ENCODE results near the gene GRM5.
A peak's percentile ranks its signal among the peaks of the same experiment; 100 is the strongest.
"Not testable (repeated sequence)": the region's sequence is repeated elsewhere in the genome, so short reads cannot be mapped to it uniquely, and the experiment has no call there.

GRM5 gene

GRCh38 chr11:89065651-89066201 is at the start of gene GRM5:
GRM5 (minus strand) TSS chr11:89065982; CDS start chr11:89047872, 18,110 bp downstream.
- DNase-seq, result peak; percentile 5

- not testable (repeated sequence) for DNase-seq
These were observed 32.2 kb upstream of the GRM5 start for GRCh38 chr11:89097956-89098355.

- DNase-seq, result not testable (repeated sequence)
These were observed 28.0 kb upstream of the GRM5 start for GRCh38 chr11:89093806-89094205.

GRCh38 chr11:89084951-89085350 is 19.2 kb upstream of the GRM5 start:
- DNase-seq, result not testable (repeated sequence)

GRCh38 chr11:89070911-89071310 is 5.1 kb upstream of the GRM5 start:
- DNase-seq, result not testable (repeated sequence)

- DNase-seq, result no peak
These were observed 1.5 kb upstream of the GRM5 start for GRCh38 chr11:89067264-89067663.

GRCh38 chr11:89065066-89065465 is 716 bp downstream of the GRM5 start:
- DNase-seq, result no peak

GRCh38 chr11:89063481-89063951 is 2.3 kb downstream of the GRM5 start:
- DNase-seq, result not testable (repeated sequence)

- not testable (repeated sequence) for DNase-seq
These were observed 2.9 kb downstream of the GRM5 start for GRCh38 chr11:89062771-89063298.

GRCh38 chr11:89061839-89062238 is 3.9 kb downstream of the GRM5 start:
- DNase-seq, result not testable (repeated sequence)

GRCh38 chr11:89057406-89057805 is 8.4 kb downstream of the GRM5 start:
- DNase-seq, result not testable (repeated sequence)

GRCh38 chr11:89052220-89052619 is 13.6 kb downstream of the GRM5 start:
- DNase-seq, result no peak

- not testable (repeated sequence) for DNase-seq
These were observed 18.6 kb downstream of the GRM5 start for GRCh38 chr11:89047159-89047558.

- DNase-seq, result not testable (repeated sequence)
These were observed 21.8 kb downstream of the GRM5 start for GRCh38 chr11:89043861-89044588.

- not testable (repeated sequence) for DNase-seq
These were observed 36.1 kb downstream of the GRM5 start for GRCh38 chr11:89029671-89030070.

- DNase-seq, result no peak
These were observed 44.4 kb downstream of the GRM5 start for GRCh38 chr11:89021339-89021738.

- not testable (repeated sequence) for DNase-seq
These were observed 45.8 kb downstream of the GRM5 start for GRCh38 chr11:89019827-89020547.

GRCh38 chr11:89016214-89016613 is 49.6 kb downstream of the GRM5 start:
- DNase-seq, result no peak

GRCh38 chr11:89015614-89016013 is 50.2 kb downstream of the GRM5 start:
- DNase-seq, result no peak

GRCh38 chr11:89000852-89001251 is 64.9 kb downstream of the GRM5 start:
- not testable (repeated sequence) for DNase-seq

GRCh38 chr11:88979641-88980040 is 86.1 kb downstream of the GRM5 start:
- no peak for DNase-seq

GRCh38 chr11:88978992-88979391 is 86.8 kb downstream of the GRM5 start:
- DNase-seq, result not testable (repeated sequence)

- DNase-seq, result not testable (repeated sequence)
These were observed 90.3 kb downstream of the GRM5 start for GRCh38 chr11:88975441-88975840.

Measured in activated CD4-positive, alpha-beta T cell treated with anti-CD3 and anti-CD28 coated beads for 48 hours (primary cell).